D721Med (cell line): ENCODE results near the gene SDR42E2.
A peak's percentile ranks its signal among the peaks of the same experiment; 100 is the strongest.
"Not testable (repeated sequence)": the region's sequence is repeated elsewhere in the genome, so short reads cannot be mapped to it uniquely, and the experiment has no call there.

Experiments used
- DNase-seq: peaks from one replicate; pipeline ENCODE4 v3.0.0; 2011; ENCODE audit warnings: low spot score; ENCODE audit not compliant: insufficient read length
- FAIRE-seq: peaks from 2 replicates; lab custom pipeline; 2011; peaks lifted over from hg19 to GRCh38; lab: Jason Lieb, UNC
- TF ChIP-seq, protein P1 (sequence below): IDR thresholded peaks from 2 replicates; pipeline ENCODE4 v1.5.1; 2012; ENCODE audit warnings: mild to moderate bottlenecking, control low read depth; ENCODE audit not compliant: insufficient read depth; ENCODE audit errors: missing control alignments

SDR42E2 gene

DNA sequence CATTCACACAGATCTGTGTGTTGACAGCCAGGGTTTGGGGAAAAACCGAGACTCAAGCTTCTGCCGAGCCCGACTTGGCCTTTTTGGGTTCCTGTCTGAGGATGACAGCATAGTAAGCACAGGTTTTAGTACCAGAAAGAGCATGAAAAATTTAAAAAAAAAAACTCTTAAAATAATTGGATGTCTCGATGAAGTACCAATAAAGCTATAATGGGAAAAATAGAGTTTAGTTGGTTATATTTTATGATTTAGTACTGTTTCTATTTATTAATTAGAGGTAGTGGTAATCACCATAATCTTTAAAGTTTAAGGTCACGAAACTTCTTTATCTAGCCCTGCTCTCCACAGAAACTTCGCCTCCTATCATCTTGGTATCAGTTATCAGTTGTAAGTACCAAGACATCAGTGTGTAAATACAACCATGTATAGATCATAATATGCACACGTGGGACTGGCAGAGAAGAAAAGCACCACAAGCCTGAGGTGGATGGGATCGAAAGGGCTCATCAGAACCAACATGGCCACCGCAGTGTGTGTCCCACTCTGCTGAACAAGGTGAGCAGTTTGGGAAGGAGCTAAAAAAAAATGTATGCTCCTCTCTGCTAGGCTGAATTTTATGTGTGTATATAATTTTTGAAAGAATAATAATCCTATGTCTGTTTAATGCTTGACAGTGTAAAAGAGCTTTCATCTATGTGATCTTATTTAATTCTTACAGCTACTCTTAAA lies 29.4 kb downstream of the SDR42E2 start:
- TF ChIP-seq, protein P1, sequence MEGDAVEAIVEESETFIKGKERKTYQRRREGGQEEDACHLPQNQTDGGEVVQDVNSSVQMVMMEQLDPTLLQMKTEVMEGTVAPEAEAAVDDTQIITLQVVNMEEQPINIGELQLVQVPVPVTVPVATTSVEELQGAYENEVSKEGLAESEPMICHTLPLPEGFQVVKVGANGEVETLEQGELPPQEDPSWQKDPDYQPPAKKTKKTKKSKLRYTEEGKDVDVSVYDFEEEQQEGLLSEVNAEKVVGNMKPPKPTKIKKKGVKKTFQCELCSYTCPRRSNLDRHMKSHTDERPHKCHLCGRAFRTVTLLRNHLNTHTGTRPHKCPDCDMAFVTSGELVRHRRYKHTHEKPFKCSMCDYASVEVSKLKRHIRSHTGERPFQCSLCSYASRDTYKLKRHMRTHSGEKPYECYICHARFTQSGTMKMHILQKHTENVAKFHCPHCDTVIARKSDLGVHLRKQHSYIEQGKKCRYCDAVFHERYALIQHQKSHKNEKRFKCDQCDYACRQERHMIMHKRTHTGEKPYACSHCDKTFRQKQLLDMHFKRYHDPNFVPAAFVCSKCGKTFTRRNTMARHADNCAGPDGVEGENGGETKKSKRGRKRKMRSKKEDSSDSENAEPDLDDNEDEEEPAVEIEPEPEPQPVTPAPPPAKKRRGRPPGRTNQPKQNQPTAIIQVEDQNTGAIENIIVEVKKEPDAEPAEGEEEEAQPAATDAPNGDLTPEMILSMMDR: no peak
- no peak for FAIRE-seq
- DNase-seq: no peak

DNA sequence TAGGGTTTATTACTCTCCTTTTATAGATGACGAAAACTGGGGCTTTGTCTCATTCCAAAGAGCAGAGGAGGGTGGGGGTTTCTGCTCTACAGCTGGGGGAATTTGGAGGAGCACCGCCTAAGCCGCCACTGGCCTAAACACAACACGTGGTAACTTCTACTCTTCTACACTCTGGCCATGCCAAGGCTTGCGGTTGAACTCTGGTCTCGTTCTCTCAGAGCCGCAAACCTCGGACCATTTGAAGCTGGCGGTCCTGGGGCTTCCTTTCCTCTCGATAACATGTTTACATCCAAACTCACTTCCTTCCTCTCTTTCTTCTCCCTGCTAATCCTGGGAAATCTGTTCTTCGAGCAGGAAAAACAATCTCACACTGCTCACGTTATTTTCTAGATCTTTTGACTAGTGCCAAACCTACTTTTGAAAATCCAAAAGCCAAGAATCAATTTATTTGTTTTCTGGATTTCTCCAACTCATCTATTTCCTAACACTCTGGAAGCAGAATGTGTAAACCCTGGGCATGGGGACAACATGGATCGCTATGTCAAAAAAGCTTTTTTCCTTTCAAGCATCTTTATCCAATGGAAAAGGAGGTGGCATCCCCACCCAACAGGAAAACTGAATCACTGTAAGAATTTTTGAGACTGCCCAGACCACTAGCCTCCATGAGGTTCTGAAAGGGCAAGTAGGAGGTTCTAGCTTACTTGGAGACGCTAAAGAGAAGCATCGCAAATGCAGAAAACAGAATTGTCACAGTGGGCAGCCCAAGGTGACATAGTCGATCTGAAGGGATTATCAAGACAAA lies 30.2 kb downstream of the SDR42E2 start:
- no peak for DNase-seq
- no peak for FAIRE-seq
- TF ChIP-seq, protein P1: no peak

DNA sequence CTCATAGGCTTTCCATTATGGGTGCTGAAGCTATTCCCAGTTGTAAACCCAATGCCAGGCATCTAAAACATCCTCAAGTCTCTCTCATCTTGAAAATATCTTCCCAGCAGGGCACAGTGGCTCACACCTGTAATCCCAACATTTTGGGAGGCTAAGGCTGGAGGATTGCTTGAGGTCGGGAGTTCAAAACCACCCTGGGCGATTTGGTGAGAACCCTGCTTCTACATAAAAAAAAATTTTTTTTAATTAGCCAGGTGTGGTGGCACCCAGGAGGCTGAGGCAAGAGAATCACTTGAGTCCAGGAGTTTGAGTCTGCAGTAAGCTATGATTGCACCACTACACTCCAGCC lies 30.7 kb downstream of the SDR42E2 start:
- TF ChIP-seq, protein P1: no peak
- no peak for FAIRE-seq
- DNase-seq: no peak

DNA sequence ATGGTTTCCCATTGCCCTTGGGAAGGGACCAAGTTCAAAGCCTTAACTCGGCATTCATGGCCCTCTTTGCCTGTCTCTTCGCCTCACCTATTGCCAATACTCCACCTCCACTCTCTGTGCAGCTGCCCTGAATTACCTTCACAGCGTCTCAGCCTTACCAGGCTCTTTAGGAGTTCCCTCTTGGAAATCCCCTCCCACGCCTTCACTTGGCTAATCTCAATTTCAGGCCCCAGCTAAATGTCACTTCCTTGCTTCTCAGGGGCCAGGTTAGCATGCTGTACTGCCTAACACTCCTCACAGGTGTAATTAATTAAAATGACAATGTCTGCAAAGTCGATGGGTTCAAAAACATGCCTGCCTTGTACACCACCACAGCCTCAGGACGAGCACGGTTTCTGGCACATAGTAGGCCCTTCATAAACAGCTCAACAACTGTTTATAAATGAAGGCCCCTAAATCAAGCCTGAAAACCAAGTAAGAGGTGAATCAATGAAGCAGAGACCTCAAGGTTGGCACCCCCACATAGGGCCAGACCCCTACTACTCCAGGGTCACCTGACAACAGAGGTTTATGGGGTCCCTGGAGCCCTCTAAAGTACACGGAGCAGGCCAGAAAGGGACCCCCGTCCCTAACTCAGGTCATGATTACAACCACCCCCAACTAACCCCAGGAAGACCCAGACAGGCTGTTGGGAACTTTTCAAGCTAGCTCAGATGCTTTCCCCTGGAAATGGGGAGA lies 32.6 kb downstream of the SDR42E2 start:
- DNase-seq (no peak), FAIRE-seq (no peak)
- TF ChIP-seq, protein P1: no peak

DNA sequence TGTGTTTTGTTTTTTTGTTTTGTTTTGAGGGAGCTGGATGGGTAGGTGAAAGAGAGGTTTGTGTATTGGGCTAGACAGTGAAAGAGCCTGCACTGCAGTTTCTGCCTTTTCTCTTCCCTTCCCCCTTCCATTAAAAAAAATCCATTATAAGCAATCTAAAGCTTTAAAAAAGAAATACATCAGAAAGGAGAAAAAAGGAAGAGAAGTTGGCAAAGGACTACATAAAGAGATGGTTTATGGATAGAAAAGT lies 33.1 kb downstream of the SDR42E2 start:
- no peak for DNase-seq
- TF ChIP-seq, protein P1: no peak
- no peak for FAIRE-seq

DNA sequence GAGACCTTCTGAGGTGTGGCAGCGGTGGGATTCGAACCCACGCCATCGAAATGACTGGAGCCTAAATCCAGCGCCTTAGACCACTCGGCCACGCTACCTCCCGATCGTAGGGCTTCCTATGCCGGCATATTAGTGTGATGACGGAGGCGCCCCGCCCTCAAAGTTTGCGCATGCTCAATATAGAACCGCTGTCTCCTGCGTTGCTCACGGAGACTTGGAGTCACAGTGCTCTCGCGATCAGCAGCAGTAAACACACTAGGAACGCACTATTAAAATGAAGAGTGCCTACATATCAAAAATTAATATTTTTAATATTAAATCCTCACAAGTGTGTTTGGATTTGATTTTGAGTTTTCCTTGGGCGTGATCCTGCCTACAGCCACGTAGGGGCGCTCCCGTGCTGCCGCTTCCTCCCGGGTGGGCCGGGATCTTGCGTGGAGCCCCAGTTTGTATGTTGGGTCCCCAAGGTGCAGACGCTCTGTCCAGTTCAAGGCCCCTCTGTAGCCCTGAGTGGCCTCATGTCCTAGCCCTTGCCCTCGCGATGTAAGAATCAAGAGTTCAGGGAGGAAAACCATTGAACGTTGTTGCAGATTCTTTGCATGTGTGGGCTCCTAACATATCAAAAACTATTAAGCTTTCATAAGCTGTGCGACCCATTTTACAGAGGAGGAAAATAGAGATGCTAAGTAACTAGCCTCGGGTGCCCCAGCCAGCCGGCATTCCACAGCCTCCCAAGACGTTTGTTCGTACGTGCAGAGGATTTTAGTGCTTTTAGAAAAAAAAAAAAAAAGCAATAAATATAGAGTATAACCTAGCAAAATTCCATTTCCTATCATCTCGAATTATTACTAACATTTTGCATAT lies 33.6 kb downstream of the SDR42E2 start:
- no peak for FAIRE-seq
- TF ChIP-seq, protein P1: peak; percentile 80
- no peak for DNase-seq

DNA sequence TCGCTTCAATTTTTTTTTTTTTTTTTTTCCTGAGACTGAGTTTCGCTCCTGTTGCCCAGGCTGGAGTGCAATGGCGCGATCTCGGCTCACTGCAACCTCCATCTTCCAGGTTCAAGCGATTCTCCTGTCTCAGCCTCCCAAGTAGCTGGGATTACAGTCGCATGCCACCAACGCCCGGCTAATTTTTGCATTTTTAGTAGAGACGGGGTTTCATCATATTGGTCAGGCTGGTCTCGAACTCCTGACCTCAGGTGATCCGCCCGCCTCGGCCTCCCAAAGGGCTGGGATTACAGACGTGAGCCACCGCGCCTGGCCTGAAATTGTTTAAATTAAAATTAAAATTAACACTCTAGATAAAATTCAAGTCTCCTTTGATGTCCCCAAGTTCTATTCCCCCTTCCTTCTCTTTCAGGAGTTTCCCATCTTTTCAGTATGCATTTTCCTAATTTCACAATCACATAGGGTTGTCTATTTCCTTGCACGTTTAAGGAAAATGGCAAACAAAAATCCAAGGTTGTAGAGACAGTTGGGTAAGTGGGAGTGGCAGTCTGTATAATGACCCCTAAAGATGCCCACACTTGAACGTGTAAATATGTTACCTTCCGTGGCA lies 34.4 kb downstream of the SDR42E2 start:
- DNase-seq, FAIRE-seq: not testable (repeated sequence)
